ENCODE measurements around the gene TUFT1.

GRCh38 chr1:151495316-151495715 is 44.8 kb upstream of the TUFT1 start:
- TF ChIP-seq CTCF (IDR thresholded peaks at IDR 0.05; ENCODE audit: insufficient read depth, low read length) (no peak), POLR2AphosphoS5 (IDR thresholded peaks at IDR 0.05; ENCODE audit: low read depth) (no peak), REST (IDR thresholded peaks at IDR 0.05; ENCODE audit: insufficient replicate concordance, low read depth) (no peak)

All from HL-60 (cell line).